Memory B cell (primary cell): Measurements from ENCODE around the gene IQSEC2.
A peak's percentile ranks its signal among the peaks of the same experiment; 100 is the strongest.

Experiments
- ATAC-seq: fragments of 150-1000 bp; cut with Tn5 transposase; 2 replicates; pipeline ENCODE4 v1.10.0; 2021; ENCODE audit warnings: low read depth, mild to moderate bottlenecking, moderate library complexity
- DNase-seq, 2 donors: peaks; one replicate each; pipeline ENCODE4 v3.0.0; 2022; ENCODE audit warnings: low spot score in 2 of 2
- H3K27ac Mint-ChIP-seq: one replicate; pipeline ENCODE4 v1.8.0; 2022; ENCODE audit warnings: mild to moderate bottlenecking, moderate library complexity, mixed read lengths
- H3K27me3 Mint-ChIP-seq: one replicate; pipeline ENCODE4 v1.8.0; 2022; ENCODE audit warnings: mixed read lengths
- H3K36me3 Mint-ChIP-seq: one replicate; pipeline ENCODE4 v1.8.0; 2022; ENCODE audit warnings: mild to moderate bottlenecking, mixed read lengths
- H3K4me1 Mint-ChIP-seq: one replicate; pipeline ENCODE4 v1.8.0; 2022; ENCODE audit warnings: mixed read lengths
- H3K4me3 Mint-ChIP-seq: one replicate; pipeline ENCODE4 v1.8.0; 2022; ENCODE audit warnings: mild to moderate bottlenecking, moderate library complexity, mixed read lengths
- H3K9me3 Mint-ChIP-seq: one replicate; pipeline ENCODE4 v1.8.0; 2022; ENCODE audit warnings: mixed read lengths

Gene IQSEC2

DNA sequence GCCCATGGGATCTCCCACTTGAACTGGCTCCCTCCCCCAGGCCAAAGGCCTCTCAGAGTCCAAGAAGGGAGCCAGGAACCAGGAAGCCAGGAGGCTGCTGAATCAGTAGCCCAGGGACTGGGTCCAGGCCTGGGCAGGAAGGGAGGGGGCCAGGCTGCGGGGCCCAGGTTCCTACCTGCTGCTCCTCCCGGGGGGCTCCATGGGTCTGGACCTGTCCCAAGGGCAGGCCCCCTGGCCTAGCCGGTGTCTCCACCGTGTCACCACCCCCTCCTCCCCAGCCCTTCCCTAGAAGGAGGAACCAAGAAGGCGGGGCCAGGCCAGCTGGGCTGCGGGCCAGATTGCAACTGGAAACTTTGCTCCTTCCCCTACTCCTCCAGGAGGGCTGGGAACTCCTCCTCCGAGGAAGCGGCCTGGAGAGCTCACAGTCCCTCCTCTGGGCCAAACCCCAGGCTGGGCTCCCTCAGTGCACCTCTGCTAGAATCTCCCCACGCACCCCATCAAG lies at the start of gene IQSEC2:
Gene IQSEC2, minus strand, starts transcription at position 264 of the 502 bp plus-strand sequence.
- ATAC-seq (no peak), DNase-seq (no peak)
- Mint-ChIP-seq H3K36me3 (no peaks in the 10 kb centered on the region), H3K9me3 (no peaks in the 10 kb centered on the region), H3K4me3 (no peak within 1 kb of the TSS), H3K27ac (peak within 1 kb of the TSS; percentile 36), H3K27me3 (peaks cover 4% of the 10 kb centered on the region), H3K4me1 (peaks cover 11% of the 10 kb centered on the region)

GRCh38 chrX:53330331-53330730 lies 48.9 kb upstream of the IQSEC2 start:
- no peak overlapping the region for H3K27ac Mint-ChIP-seq
- DNase-seq = no peak
- ATAC-seq = no peak
- H3K9me3 Mint-ChIP-seq = no peaks in the 10 kb centered on the region
- H3K36me3 Mint-ChIP-seq = no peaks in the 10 kb centered on the region
- H3K27me3 Mint-ChIP-seq = peaks cover 14% of the 10 kb centered on the region
- no peaks in the 10 kb centered on the region for H3K4me1 Mint-ChIP-seq
- no peak overlapping the region for H3K4me3 Mint-ChIP-seq

GRCh38 chrX:53324803-53325202 lies 43.4 kb upstream of the IQSEC2 start:
- ATAC-seq (no peak), DNase-seq (no peak)
- Mint-ChIP-seq H3K36me3 (peaks cover 1% of the 10 kb centered on the region), H3K4me1 (peaks cover 10% of the 10 kb centered on the region), H3K27ac (no peak overlapping the region), H3K27me3 (peaks cover 22% of the 10 kb centered on the region), H3K4me3 (no peak overlapping the region), H3K9me3 (no peaks in the 10 kb centered on the region)

GRCh38 chrX:53324085-53324484 lies 42.7 kb upstream of the IQSEC2 start:
- ATAC-seq (no peak), DNase-seq (no peak)
- H3K36me3 Mint-ChIP-seq = peaks cover 1% of the 10 kb centered on the region
- H3K4me3 Mint-ChIP-seq = no peak overlapping the region
- H3K27me3 Mint-ChIP-seq = peaks cover 22% of the 10 kb centered on the region
- H3K27ac Mint-ChIP-seq = no peak overlapping the region
- H3K9me3 Mint-ChIP-seq = no peaks in the 10 kb centered on the region
- peaks cover 10% of the 10 kb centered on the region for H3K4me1 Mint-ChIP-seq

GRCh38 chrX:53323196-53323595 lies 41.8 kb upstream of the IQSEC2 start:
- Mint-ChIP-seq H3K36me3 (peaks cover 1% of the 10 kb centered on the region), H3K4me1 (peaks cover 10% of the 10 kb centered on the region), H3K27ac (no peak overlapping the region), H3K27me3 (peaks cover 25% of the 10 kb centered on the region), H3K9me3 (no peaks in the 10 kb centered on the region), H3K4me3 (no peak overlapping the region)
- ATAC-seq (no peak), DNase-seq (no peak)

GRCh38 chrX:53321943-53322497 lies 40.6 kb upstream of the IQSEC2 start:
- no peak for DNase-seq
- Mint-ChIP-seq H3K27ac (no peak overlapping the region), H3K4me1 (peaks cover 12% of the 10 kb centered on the region), H3K4me3 (peak overlapping the region; percentile 73), H3K27me3 (peaks cover 27% of the 10 kb centered on the region), H3K9me3 (no peaks in the 10 kb centered on the region), H3K36me3 (peaks cover 1% of the 10 kb centered on the region)
- no peak for ATAC-seq

GRCh38 chrX:53321230-53321942 lies 40.0 kb upstream of the IQSEC2 start:
- H3K9me3 Mint-ChIP-seq = no peaks in the 10 kb centered on the region
- peaks cover 12% of the 10 kb centered on the region for H3K4me1 Mint-ChIP-seq
- peaks cover 1% of the 10 kb centered on the region for H3K36me3 Mint-ChIP-seq
- peaks cover 27% of the 10 kb centered on the region for H3K27me3 Mint-ChIP-seq
- no peak for DNase-seq
- peak overlapping the region; percentile 73 for H3K4me3 Mint-ChIP-seq
- no peak overlapping the region for H3K27ac Mint-ChIP-seq
- peak; percentile 53 for ATAC-seq

GRCh38 chrX:53320543-53321229 lies 39.3 kb upstream of the IQSEC2 start:
- H3K4me1 Mint-ChIP-seq = peaks cover 12% of the 10 kb centered on the region
- H3K4me3 Mint-ChIP-seq = peak overlapping the region; percentile 56
- ATAC-seq (peak; percentile 47), DNase-seq (no peak)
- no peaks in the 10 kb centered on the region for H3K9me3 Mint-ChIP-seq
- peaks cover 24% of the 10 kb centered on the region for H3K27me3 Mint-ChIP-seq
- H3K27ac Mint-ChIP-seq = no peak overlapping the region
- H3K36me3 Mint-ChIP-seq = peaks cover 1% of the 10 kb centered on the region

DNA sequence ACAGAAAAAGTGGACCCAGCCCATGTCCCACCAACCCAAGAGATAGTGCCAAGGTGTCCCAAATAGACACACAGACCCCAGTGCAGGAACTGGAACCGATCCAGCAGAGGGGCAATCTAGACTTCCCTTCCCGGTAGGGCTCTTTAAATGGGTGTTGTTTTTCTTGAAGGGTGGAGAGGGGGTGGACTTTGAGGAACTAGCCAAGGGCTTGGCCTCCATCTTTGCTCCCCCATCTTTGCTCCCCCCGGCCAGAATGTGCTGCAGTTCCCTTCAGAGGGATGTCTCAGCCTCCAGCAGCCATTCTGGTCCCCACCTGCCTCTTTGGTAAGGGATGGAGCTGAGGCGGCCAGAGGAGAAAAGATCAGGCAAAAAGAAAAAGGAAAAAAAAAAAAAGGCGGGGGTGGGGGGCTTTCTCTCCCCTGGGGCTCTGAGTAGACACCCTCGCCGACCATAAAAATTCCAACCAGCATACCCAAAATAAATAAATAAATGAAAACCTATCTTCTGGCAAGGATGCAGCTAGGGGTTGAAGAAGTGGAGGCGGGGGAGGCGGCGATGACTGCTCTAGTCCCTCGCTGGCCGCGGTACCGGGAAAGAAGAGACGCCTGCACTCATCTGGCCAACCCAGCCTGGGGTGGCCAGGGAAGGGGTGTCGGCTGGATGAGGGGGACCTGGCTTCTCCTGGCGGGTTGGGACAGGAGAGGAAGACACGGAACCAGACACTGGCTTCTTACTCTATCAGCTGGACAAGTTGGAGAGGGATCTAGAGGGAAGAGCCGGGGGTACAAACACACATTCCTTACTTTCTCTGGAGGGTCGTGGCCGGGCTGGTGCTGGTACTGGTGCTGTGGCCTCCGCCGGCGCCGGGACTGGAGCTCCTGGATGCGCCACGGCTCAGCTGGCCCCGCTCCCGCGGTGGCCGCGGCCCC lies 38.5 kb upstream of the IQSEC2 start:
- peaks cover 1% of the 10 kb centered on the region for H3K36me3 Mint-ChIP-seq
- H3K4me1 Mint-ChIP-seq = peaks cover 12% of the 10 kb centered on the region
- no peak for DNase-seq
- no peak for ATAC-seq
- peak overlapping the region; percentile 81 for H3K4me3 Mint-ChIP-seq
- H3K27me3 Mint-ChIP-seq = peaks cover 21% of the 10 kb centered on the region
- H3K9me3 Mint-ChIP-seq = no peaks in the 10 kb centered on the region
- no peak overlapping the region for H3K27ac Mint-ChIP-seq

GRCh38 chrX:53318766-53319353 lies 37.5 kb upstream of the IQSEC2 start:
- H3K4me3 Mint-ChIP-seq = no peak overlapping the region

GRCh38 chrX:53317365-53318069 lies 36.1 kb upstream of the IQSEC2 start:
- Mint-ChIP-seq H3K36me3 (no peaks in the 10 kb centered on the region), H3K27me3 (peaks cover 14% of the 10 kb centered on the region), H3K4me1 (peaks cover 18% of the 10 kb centered on the region), H3K9me3 (no peaks in the 10 kb centered on the region), H3K27ac (no peak overlapping the region), H3K4me3 (no peak overlapping the region)
- DNase-seq = peak; percentile 70 to 82
- peak; percentile 77 for ATAC-seq

More at GRCh38 chrX:53318766-53319353, 37.5 kb upstream of the IQSEC2 start:
- no peak overlapping the region for H3K27ac Mint-ChIP-seq
- DNase-seq (no peak), ATAC-seq (no peak)
- peaks cover 12% of the 10 kb centered on the region for H3K4me1 Mint-ChIP-seq
- no peaks in the 10 kb centered on the region for H3K9me3 Mint-ChIP-seq
- H3K36me3 Mint-ChIP-seq = no peaks in the 10 kb centered on the region
- peaks cover 18% of the 10 kb centered on the region for H3K27me3 Mint-ChIP-seq

GRCh38 chrX:53316860-53317237 lies 35.5 kb upstream of the IQSEC2 start:
- Mint-ChIP-seq H3K4me1 (peaks cover 14% of the 10 kb centered on the region), H3K27me3 (peaks cover 10% of the 10 kb centered on the region), H3K27ac (no peak overlapping the region), H3K9me3 (no peaks in the 10 kb centered on the region), H3K36me3 (no peaks in the 10 kb centered on the region), H3K4me3 (no peak overlapping the region)
- no peak for ATAC-seq
- no peak for DNase-seq
